GM11168 (cell line): ENCODE measurements around the gene MUC4.
"Not testable (repeated sequence)": the region's sequence is repeated elsewhere in the genome, so short reads cannot be mapped to it uniquely, and the experiment has no call there.

Experiments
- in situ Hi-C: fragments of 300-500 bp; cut with MboI; formaldehyde crosslinking; loops from one replicate; pipeline ENCODE4 v1.12.0; 2022; ENCODE audit warnings: low sequenced_read_pairs; ENCODE audit not compliant: unreplicated experiment

MUC4 gene

DNA sequence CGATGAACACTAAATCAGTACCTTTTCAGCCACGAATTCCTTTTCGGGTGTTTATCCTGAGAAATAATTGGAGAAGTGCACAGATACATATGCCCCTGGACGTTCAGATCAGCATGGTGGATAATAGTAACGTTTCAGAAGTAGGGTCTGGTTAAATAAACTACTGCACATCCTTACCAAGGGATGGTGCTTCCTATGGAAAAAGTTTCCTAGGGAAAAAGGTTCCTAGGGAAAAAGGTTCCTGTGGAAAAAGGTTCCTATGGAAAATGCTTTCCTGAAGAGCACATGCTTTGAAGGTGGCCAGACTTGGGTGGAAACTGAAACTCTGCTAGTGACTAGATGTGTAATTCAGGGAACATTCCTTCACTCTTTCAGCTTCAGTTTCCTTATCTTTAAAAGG, 62.6 kb downstream of the MUC4 start:
- in situ Hi-C loops: not testable (repeated sequence)

GRCh38 chr3:195748661-195749060, 63.1 kb downstream of the MUC4 start:
- in situ Hi-C loops: no loop called here

- in situ Hi-C loops: no loop called here
These were observed 65.0 kb downstream of the MUC4 start for GRCh38 chr3:195746751-195747150.

DNA sequence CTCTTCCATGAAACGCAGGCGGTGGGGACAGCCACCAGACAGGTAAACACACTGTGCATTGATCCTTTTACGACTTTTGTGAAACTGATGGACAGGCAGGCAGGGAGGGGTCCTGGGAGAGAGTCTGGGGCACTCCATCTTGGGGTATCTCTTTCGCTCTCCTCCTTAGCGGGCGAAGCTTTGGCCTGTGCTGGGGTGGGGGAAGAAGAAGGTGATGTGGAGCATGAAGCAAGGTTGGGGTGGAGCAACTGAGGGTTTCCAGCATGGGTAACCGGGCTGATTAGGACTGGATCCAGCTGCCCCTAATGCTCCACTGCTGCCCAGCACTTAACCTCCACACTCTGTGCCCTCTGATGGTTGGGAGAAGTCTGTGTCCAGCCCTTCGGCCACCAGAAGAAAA, 65.4 kb downstream of the MUC4 start:
- in situ Hi-C loops: no loop called here

- in situ Hi-C loops: no loop called here
These were observed 67.3 kb downstream of the MUC4 start for GRCh38 chr3:195744437-195744836.

- in situ Hi-C loops: no loop called here
These were observed 72.1 kb downstream of the MUC4 start for GRCh38 chr3:195739561-195740111.

GRCh38 chr3:195738274-195739044, 73.3 kb downstream of the MUC4 start:
- in situ Hi-C loops: no loop called here

- in situ Hi-C loops: not testable (repeated sequence)
These were observed 73.9 kb downstream of the MUC4 start for GRCh38 chr3:195737782-195738181.

- in situ Hi-C loops: no loop called here
These were observed 74.8 kb downstream of the MUC4 start for GRCh38 chr3:195736866-195737490.

DNA sequence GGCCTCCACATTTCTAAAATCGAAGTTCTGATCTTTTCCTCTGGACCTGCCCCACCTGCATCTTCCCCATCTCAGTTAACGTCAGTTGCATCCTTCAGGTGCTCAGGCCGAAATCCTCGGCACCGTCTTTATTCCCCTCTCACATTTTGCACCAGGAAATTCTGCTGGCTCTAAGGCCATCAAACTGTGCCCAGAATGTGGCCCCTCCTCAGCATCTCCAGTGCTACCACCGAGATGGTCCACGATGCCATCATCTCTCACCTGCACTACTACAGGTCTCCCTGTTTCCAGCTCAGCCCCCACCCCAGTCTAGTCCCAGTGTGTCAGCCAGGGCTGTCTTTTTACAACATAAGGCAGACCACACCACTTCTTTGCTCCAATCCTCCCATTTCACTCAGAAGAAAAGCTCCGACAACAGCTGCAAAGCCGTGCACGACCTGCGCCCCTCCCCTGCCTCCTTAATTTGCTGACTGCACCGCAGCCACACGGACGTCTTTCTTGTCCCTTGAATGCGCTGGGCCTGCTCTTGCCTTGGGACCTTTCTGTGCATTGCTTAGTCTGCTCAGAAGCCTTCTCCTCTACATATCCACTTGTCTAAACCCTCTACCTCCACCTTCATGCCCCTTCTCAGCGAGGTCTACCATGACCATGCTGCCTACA, 76.6 kb downstream of the MUC4 start:
- in situ Hi-C loops: no loop called here

DNA sequence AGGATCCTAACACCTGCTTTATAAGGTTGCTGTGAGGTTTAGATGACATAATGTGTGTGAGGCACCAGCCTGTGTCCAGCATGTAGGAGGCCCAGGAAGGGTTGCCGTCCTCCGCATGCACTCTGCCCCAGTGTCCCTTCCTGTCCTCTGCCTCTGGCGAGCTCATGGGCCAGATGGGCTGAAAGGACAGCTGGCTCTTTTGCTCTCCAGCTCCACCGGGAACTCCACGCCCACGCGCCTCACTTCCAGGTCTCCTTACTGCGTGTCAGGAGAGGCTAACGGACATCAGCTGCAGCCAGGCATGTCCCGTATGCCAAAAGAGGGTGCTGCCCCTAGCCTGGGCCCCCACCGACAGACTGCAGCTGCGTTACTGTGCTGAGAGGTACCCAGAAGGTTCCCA, 78.8 kb downstream of the MUC4 start:
- in situ Hi-C loops: no loop called here

- in situ Hi-C loops: no loop called here
These were observed 80.3 kb downstream of the MUC4 start for GRCh38 chr3:195731356-195731905.

- in situ Hi-C loops: no loop called here
These were observed 82.1 kb downstream of the MUC4 start for GRCh38 chr3:195729476-195730251.

DNA sequence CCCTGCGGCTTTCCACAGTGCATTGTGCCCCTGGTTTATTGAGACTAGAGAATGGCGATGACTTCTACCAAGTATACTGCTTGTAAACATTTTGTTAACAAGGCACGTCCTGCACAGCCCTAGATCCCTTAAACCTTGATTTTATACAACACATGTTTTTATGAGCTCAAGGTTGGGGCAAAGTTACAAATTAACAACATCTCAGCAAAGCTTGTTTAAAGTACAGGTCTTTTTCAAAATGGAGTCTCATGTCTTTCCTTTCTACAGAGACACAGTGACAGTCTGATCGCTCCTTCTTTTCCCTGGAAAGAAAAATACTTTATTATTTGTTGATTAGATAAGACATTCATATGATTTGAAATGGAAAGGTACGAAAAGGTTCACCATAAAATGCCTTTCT, 82.9 kb downstream of the MUC4 start:
- in situ Hi-C loops: not testable (repeated sequence)

GRCh38 chr3:195727606-195728195, 84.0 kb downstream of the MUC4 start:
- in situ Hi-C loops: no loop called here

GRCh38 chr3:195725916-195726740, 85.6 kb downstream of the MUC4 start:
- in situ Hi-C loops: not testable (repeated sequence)

DNA sequence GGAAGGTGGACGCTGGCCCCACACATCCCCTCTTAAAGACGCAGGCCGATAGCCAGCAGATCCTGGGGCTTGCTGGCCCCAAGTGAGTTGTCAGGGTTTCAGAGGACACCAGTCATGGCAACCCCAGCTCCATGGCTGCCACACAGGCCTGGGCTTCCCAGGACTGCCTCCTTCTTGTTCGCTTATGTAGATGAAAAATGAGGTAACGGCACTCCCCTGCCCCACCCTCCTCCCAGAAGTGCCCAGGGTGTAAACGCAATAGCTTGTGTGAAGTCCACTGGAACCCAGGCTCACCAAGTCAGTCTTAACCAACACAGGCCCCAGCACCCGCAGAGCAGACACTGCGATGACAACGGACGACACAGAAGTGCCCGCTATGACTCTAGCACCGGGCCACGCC, 87.4 kb downstream of the MUC4 start:
- in situ Hi-C loops: loop anchor here (5.0 to 25.0 kb wide), 2 partner anchors 107 to 488 kb away; partner anchors contain the start of genes SLC51A and ZDHHC19

- in situ Hi-C loops: loop anchor here (5.0 to 25.0 kb wide), 2 partner anchors 106 to 489 kb away; partner anchors contain the start of genes SLC51A and ZDHHC19
These were observed 88.8 kb downstream of the MUC4 start for GRCh38 chr3:195722996-195723345.
